H9 (cell line): ENCODE measurements around the gene ASAP3. TPM values are rescaled to one million over a fixed set of nuclear protein-coding genes. Genes with fewer than 3 reads are reported as not detected.

Experiments used
- DNase-seq: peaks from one replicate; pipeline ENCODE4 v3.0.0-alpha.2; 2017
- H2AFZ ChIP-seq: one replicate; pipeline ENCODE4 v1.6.1; 2013; ENCODE audit warnings: mild to moderate bottlenecking, low read length, control low read depth, moderate library complexity
- H2AK5ac ChIP-seq: 2 replicates; pipeline ENCODE4 v1.6.1; 2013; ENCODE audit warnings: low read length, control low read depth, mixed read lengths; ENCODE audit not compliant: insufficient read length
- H2BK120ac ChIP-seq: one replicate; pipeline ENCODE4 v1.6.1; 2013; ENCODE audit warnings: low read depth, mild to moderate bottlenecking, low read length, control low read depth, inconsistent platforms; ENCODE audit not compliant: poor library complexity, severe bottlenecking
- H2BK12ac ChIP-seq: 2 replicates; pipeline ENCODE4 v1.6.1; 2013; ENCODE audit warnings: low read length, control low read depth, mixed read lengths, low read depth; ENCODE audit not compliant: insufficient read length
- H2BK15ac ChIP-seq: 2 replicates; pipeline ENCODE4 v1.6.1; 2013; ENCODE audit warnings: low read depth, low read length, control low read depth
- H2BK20ac ChIP-seq: one replicate; pipeline ENCODE4 v1.6.1; 2013; ENCODE audit warnings: low read depth, mild to moderate bottlenecking, low read length, control low read depth, inconsistent platforms; ENCODE audit not compliant: poor library complexity, severe bottlenecking
- H2BK5ac ChIP-seq: 2 replicates; pipeline ENCODE4 v1.6.1; 2013; ENCODE audit warnings: low read length, control low read depth, mixed read lengths; ENCODE audit not compliant: insufficient read length
- H3K14ac ChIP-seq: 2 replicates; pipeline ENCODE4 v1.6.1; 2013; ENCODE audit warnings: low read length, control low read depth; ENCODE audit not compliant: insufficient read depth
- H3K18ac ChIP-seq: 2 replicates; pipeline ENCODE4 v1.6.1; 2013; ENCODE audit warnings: low read depth, mild to moderate bottlenecking, mixed read lengths, low read length, control low read depth; ENCODE audit not compliant: insufficient read length
- H3K23ac ChIP-seq: 2 replicates; pipeline ENCODE4 v1.6.1; 2013; ENCODE audit warnings: low read length, control low read depth, mixed read lengths, low read depth; ENCODE audit not compliant: insufficient read length
- H3K23me2 ChIP-seq: 2 replicates; pipeline ENCODE4 v1.6.1; 2013; ENCODE audit warnings: low read depth, mild to moderate bottlenecking, mixed read lengths, low read length, control low read depth; ENCODE audit not compliant: insufficient read length, poor library complexity, severe bottlenecking
- H3K27ac ChIP-seq: 2 replicates; pipeline ENCODE4 v1.5.1; 2013; ENCODE audit warnings: low read length, control low read depth, mixed read lengths, low read depth; ENCODE audit not compliant: insufficient read length
- H3K27me3 ChIP-seq: 2 replicates; pipeline ENCODE4 v1.6.1; 2013; ENCODE audit warnings: low read length, control low read depth, inconsistent platforms; ENCODE audit not compliant: insufficient read depth
- H3K4ac ChIP-seq: 2 replicates; pipeline ENCODE4 v1.6.1; 2013; ENCODE audit warnings: low read depth, mild to moderate bottlenecking, control low read depth, inconsistent platforms, low read length, moderate library complexity
- H3K4me1 ChIP-seq: 2 replicates; pipeline ENCODE4 v1.6.1; 2013; ENCODE audit warnings: low read length, control low read depth, inconsistent platforms; ENCODE audit not compliant: insufficient read depth
- H3K4me2 ChIP-seq: 2 replicates; pipeline ENCODE4 v1.6.1; 2013; ENCODE audit warnings: low read length, control low read depth, mixed read lengths; ENCODE audit not compliant: insufficient read length, insufficient read depth
- H3K56ac ChIP-seq: 2 replicates; pipeline ENCODE4 v1.6.1; 2013; ENCODE audit warnings: low read depth, mild to moderate bottlenecking, mixed read lengths, low read length, control low read depth; ENCODE audit not compliant: insufficient read length
- H3K79me1 ChIP-seq: 2 replicates; pipeline ENCODE4 v1.6.1; 2013; ENCODE audit warnings: low read depth, mild to moderate bottlenecking, moderate library complexity, low read length, control low read depth, inconsistent platforms; ENCODE audit not compliant: insufficient read depth, poor library complexity, severe bottlenecking
- H3K79me2 ChIP-seq: 2 replicates; pipeline ENCODE4 v1.6.1; 2013; ENCODE audit warnings: low read length, control low read depth, inconsistent platforms; ENCODE audit not compliant: insufficient read depth
- H3K9ac ChIP-seq: 2 replicates; pipeline ENCODE4 v1.6.1; 2013; ENCODE audit warnings: low read length, control low read depth, mixed read lengths; ENCODE audit not compliant: insufficient read length; ENCODE audit errors: extremely low read depth
- H3K9me3 ChIP-seq: one replicate; pipeline ENCODE4 v1.6.1; 2013; ENCODE audit warnings: low read depth, low read length, inconsistent platforms; ENCODE audit not compliant: control insufficient read depth
- H3T11ph ChIP-seq: one replicate; pipeline ENCODE4 v1.6.1; 2013; ENCODE audit warnings: mild to moderate bottlenecking, low read length, control low read depth, inconsistent platforms
- H4K20me1 ChIP-seq: one replicate; pipeline ENCODE4 v1.6.1; 2013; ENCODE audit not compliant: control insufficient read depth, insufficient read length, insufficient read depth
- H4K5ac ChIP-seq: 2 replicates; pipeline ENCODE4 v1.6.1; 2013; ENCODE audit warnings: low read depth, mild to moderate bottlenecking, mixed read lengths, low read length, control low read depth; ENCODE audit not compliant: insufficient read length
- H4K8ac ChIP-seq: replicated peaks from 2 replicates; pipeline ENCODE4 v1.6.1; 2013; ENCODE audit warnings: low read length, control low read depth, mixed read lengths, low read depth; ENCODE audit not compliant: insufficient read length
- H4K91ac ChIP-seq: 2 replicates; pipeline ENCODE4 v1.6.1; 2013; ENCODE audit warnings: low read depth, mild to moderate bottlenecking, moderate library complexity, mixed read lengths, low read length, control low read depth; ENCODE audit not compliant: insufficient read length
- H3K27ac Mint-ChIP-seq, 3 experiments: 2 replicates in 2 of 3; 3 replicates in 1 of 3; pipeline ENCODE4 v1.8.0; 2020 to 2021; ENCODE audit warnings: mixed read lengths in 3 of 3, mild to moderate bottlenecking in 1 of 3, moderate library complexity in 1 of 3
- H3K27me3 Mint-ChIP-seq: 2 replicates; pipeline ENCODE4 v1.8.0; 2021; ENCODE audit warnings: low read depth, mild to moderate bottlenecking, moderate library complexity, mixed read lengths
- H3K36me3 Mint-ChIP-seq, 3 experiments: 2 replicates in 2 of 3; 3 replicates in 1 of 3; pipeline ENCODE4 v1.8.0; 2020 to 2021; ENCODE audit warnings: low read depth in 3 of 3, mixed read lengths in 3 of 3; ENCODE audit not compliant: insufficient read depth in 1 of 3
- H3K4me1 Mint-ChIP-seq, 2 experiments: 2 replicates each; pipeline ENCODE4 v1.8.0; 2020; ENCODE audit warnings: mixed read lengths in 2 of 2
- H3K4me3 Mint-ChIP-seq, 2 experiments: 2 replicates in 1 of 2; 3 replicates in 1 of 2; pipeline ENCODE4 v1.8.0; 2020 to 2021; ENCODE audit warnings: mild to moderate bottlenecking in 2 of 2, mixed read lengths in 2 of 2, moderate library complexity in 1 of 2
- H3K9me3 Mint-ChIP-seq, 2 experiments: 2 replicates in 1 of 2; 3 replicates in 1 of 2; pipeline ENCODE4 v1.8.0; 2020; ENCODE audit warnings: mild to moderate bottlenecking in 2 of 2, mixed read lengths in 2 of 2, moderate library complexity in 1 of 2
- WGBS: extraction: QIAGEN DNeasy Blood & Tissue Kit; methylation state at CpG from one replicate; pipeline ENCODE4 v1.1.7; 2013; ENCODE audit warnings: missing lambda C conversion rate, low lambda C conversion rate, mixed read lengths; ENCODE audit not compliant: insufficient read length; ENCODE audit errors: extremely low coverage; 5-methylcytosine and 5-hydroxymethylcytosine counted together
- total RNA-seq: library from RNA; stranded (reverse); gene quantifications from 2 replicates; pipeline ENCODE4 v1.2.1, GENCODE V29; 2021
- TF ChIP-seq, protein P1 (sequence below): fragments of 200-600 bp; sonication (generic); conservative IDR thresholded peaks from 3 replicates; pipeline ENCODE4 v1.8.0; 2021; ENCODE audit warnings: antibody characterized with exemption, mild to moderate bottlenecking

The ASAP3 gene
- total RNA-seq, 1 experiment from 2014 or later = 26.7 TPM

GRCh38 chr1:23401313-23401712, 82.7 kb downstream of the ASAP3 start:
- Mint-ChIP-seq H3K9me3 (no peaks in the 10 kb centered on the region), H3K27ac (no peak overlapping the region), H3K27me3 (no peaks in the 10 kb centered on the region), H3K4me1 (peaks cover 4 to 10% of the 10 kb centered on the region in 2 experiments; a peak in 3 of 4 replicates), H3K4me3 (no peak overlapping the region), H3K36me3 (no peaks in the 10 kb centered on the region)
- TF ChIP-seq, protein P1, sequence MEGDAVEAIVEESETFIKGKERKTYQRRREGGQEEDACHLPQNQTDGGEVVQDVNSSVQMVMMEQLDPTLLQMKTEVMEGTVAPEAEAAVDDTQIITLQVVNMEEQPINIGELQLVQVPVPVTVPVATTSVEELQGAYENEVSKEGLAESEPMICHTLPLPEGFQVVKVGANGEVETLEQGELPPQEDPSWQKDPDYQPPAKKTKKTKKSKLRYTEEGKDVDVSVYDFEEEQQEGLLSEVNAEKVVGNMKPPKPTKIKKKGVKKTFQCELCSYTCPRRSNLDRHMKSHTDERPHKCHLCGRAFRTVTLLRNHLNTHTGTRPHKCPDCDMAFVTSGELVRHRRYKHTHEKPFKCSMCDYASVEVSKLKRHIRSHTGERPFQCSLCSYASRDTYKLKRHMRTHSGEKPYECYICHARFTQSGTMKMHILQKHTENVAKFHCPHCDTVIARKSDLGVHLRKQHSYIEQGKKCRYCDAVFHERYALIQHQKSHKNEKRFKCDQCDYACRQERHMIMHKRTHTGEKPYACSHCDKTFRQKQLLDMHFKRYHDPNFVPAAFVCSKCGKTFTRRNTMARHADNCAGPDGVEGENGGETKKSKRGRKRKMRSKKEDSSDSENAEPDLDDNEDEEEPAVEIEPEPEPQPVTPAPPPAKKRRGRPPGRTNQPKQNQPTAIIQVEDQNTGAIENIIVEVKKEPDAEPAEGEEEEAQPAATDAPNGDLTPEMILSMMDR = no peak
- Histone ChIP-seq H2BK15ac (no peak overlapping the region), H3K4ac (no peak overlapping the region), H2BK12ac (no peak overlapping the region), H2BK120ac (no peak overlapping the region), H3K14ac (no peak overlapping the region), H4K91ac (no peak overlapping the region), H3K79me2 (no peaks in the 10 kb centered on the region), H2AFZ (no peak overlapping the region), H3K4me2 (no peak overlapping the region), H2BK20ac (no peak overlapping the region), H3K56ac (no peak overlapping the region), H3K9ac (no peak overlapping the region), H3K18ac (no peak overlapping the region), H3K23ac (no peak overlapping the region), H3K9me3 (no peaks in the 10 kb centered on the region), H3T11ph (no peak overlapping the region), H3K4me1 (no peaks in the 10 kb centered on the region), H3K23me2 (peaks cover 3% of the 10 kb centered on the region), H4K20me1 (peaks cover 2% of the 10 kb centered on the region), H4K8ac (no peak overlapping the region), H2AK5ac (no peak overlapping the region), H4K5ac (no peak overlapping the region), H2BK5ac (no peak overlapping the region), H3K79me1 (no peaks in the 10 kb centered on the region), H3K27ac (no peak overlapping the region), H3K27me3 (peaks cover 37% of the 10 kb centered on the region; the same call in 1 of the 2 replicates)
- DNase-seq = no peak
- WGBS = no CpG with 5 or more reads among the region's 6 CpGs
